ENCODE measurements around the gene TMPRSS12. TPM values are rescaled to one million over a fixed set of nuclear protein-coding genes. Genes with fewer than 3 reads are reported as not detected.
"Not testable (repeated sequence)": the region's sequence is repeated elsewhere in the genome, so short reads cannot be mapped to it uniquely, and the experiment has no call there.

Gene TMPRSS12, protein sequence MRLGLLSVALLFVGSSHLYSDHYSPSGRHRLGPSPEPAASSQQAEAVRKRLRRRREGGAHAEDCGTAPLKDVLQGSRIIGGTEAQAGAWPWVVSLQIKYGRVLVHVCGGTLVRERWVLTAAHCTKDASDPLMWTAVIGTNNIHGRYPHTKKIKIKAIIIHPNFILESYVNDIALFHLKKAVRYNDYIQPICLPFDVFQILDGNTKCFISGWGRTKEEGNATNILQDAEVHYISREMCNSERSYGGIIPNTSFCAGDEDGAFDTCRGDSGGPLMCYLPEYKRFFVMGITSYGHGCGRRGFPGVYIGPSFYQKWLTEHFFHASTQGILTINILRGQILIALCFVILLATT
- total RNA-seq: not detected

DNA sequence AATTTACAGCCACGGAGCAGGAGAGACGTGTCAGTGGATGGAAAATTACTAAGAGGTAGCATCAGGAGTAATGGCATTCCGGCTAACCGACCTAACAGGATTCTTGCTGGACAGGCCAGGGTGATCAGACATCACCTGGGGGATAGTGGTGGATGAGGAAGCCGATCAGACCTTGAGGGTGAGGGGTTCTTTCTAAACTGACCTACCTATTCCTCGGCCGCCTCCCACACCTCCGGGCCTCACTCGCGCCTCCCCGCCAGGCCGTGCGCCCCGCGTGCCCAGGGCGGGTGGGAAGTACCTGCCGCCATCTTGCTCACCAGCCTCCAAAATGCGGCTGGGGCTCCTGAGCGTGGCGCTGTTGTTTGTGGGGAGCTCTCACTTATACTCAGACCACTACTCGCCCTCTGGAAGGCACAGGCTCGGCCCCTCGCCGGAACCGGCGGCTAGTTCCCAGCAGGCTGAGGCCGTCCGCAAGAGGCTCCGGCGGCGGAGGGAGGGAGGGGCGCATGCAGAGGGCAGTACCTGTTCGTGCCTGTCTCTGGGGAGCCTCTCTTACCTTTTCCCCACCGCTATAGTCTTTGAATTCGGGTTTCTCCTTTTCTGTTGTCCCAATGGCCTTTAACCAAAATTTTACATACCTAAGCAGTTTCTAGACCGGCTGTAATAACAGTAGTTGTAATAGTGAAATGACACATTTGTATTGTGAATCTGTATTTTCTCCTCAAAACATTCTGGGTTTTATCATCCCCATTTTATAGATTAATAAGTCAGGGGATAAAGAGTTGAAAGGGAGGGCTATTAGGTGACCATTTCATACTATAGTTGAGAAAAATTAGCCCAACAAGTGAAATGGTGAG lies at the start of gene TMPRSS12:
TSS of gene TMPRSS12 (plus strand) at position 290 of the 857 bp plus-strand sequence. CDS start at position 329, 39 bp downstream.
- ATAC-seq (peak; percentile 48), DNase-seq (ENCODE audit: low spot score) (no peak)
- intact Hi-C loops (cut with DNase I): no loop called here

- ATAC-seq: no peak
- intact Hi-C loops (cut with DNase I): no loop called here
- no peak for DNase-seq (ENCODE audit: low spot score)
Measured at GRCh38 chr12:50799908-50800307, 42.8 kb upstream of the TMPRSS12 start.

DNA sequence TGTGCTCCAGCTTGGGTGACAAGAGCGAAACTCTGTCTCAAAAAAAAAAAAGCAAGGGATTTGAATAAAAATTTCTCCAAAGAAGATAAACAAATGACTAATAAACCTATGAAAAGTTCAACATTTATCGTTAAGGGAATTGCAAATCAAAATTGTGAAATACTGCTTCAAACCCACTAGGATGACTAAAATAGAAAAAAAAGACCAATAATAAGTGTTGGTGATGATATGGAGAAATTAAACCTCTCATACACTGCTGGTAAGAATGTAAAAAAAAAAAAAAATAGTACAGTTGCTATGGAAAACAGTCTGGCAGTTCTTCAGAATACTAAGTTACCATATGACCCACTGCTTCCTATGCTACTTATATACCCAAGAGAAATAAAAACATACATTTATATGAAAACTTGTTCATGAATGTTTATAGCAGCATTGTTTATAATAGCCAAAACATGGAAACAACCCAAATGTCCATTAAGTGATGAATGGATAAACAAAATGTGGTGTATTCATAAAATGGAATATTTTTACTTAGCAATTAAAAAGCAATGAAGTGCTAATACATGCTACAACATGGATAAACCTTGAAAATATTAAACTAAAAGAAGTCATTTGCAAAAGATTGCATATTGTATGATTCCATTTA lies 39.4 kb upstream of the TMPRSS12 start:
- intact Hi-C loops (cut with DNase I): no loop called here
- DNase-seq (ENCODE audit: low spot score) (no peak), ATAC-seq (no peak)

DNA sequence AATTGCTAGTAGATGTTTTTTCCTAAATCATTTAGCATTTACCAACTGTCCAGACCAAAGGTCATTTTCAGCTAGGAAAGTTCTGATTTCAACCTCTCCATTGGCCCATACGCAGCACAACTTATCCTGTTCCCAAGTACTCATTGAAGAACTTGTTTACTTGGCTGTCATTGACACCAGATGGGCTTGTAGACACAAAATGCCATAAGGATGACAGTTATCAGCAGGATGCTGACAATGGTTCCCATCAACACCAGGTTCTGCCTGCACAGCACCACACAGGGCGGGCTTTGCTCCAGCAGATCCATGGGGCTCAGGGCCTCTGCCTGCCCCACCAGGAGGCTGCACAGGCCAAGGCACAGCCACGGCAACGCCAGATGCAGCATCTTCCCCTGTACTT lies 36.5 kb upstream of the TMPRSS12 start:
- intact Hi-C loops (cut with DNase I): no loop called here
- no peak for ATAC-seq
- no peak for DNase-seq (ENCODE audit: low spot score)

GRCh38 chr12:50809131-50809530 lies 33.6 kb upstream of the TMPRSS12 start:
- DNase-seq (ENCODE audit: low spot score); ATAC-seq; intact Hi-C loops (cut with DNase I): not testable (repeated sequence)

DNA sequence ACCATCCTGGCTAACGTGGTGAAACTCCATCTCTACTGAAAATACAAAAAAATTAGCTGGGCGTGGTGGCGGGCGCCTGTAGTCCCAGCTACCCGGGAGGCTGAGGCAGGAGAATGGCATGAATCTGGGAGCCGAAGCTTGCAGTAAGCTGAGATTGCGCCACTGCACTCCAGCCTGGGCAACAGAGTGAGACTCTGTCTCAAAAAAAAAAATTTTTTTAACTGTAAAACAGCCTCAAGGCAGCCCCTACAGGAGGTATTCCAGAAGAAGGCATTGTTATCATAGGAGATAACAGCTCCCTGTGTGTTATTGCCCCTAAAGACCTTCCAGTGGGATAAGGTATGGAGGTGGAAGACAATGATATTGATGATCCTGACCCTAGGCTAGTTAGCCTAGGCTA lies 27.8 kb upstream of the TMPRSS12 start:
- ATAC-seq; DNase-seq (ENCODE audit: low spot score); intact Hi-C loops (cut with DNase I): not testable (repeated sequence)

DNA sequence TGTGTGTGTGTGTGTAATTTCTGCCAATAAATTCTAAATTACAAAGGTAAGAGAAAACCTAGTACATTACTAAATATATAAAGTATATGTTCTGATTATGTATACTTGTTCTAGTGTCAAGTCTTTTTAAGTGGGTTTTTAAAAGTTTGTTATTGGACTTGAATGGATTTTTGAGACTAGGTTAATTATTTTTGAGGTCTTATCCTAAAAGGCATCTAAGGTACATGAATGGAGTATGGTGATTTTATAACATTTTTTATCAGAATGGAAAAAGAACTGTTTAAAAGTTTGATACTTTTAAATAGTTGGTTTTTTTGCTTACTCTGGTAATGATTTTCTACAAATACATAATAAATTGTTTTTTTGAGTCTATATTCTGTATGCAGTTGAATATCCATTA lies 22.5 kb upstream of the TMPRSS12 start:
- no peak for ATAC-seq
- intact Hi-C loops (cut with DNase I): no loop called here
- DNase-seq (ENCODE audit: low spot score): no peak

GRCh38 chr12:50822082-50822481 lies 20.6 kb upstream of the TMPRSS12 start:
- ATAC-seq: no peak
- DNase-seq (ENCODE audit: low spot score): no peak
- intact Hi-C loops (cut with DNase I): no loop called here

- DNase-seq (ENCODE audit: low spot score); intact Hi-C loops (cut with DNase I); ATAC-seq: not testable (repeated sequence)
Measured at GRCh38 chr12:50823724-50824123, 19.0 kb upstream of the TMPRSS12 start.

DNA sequence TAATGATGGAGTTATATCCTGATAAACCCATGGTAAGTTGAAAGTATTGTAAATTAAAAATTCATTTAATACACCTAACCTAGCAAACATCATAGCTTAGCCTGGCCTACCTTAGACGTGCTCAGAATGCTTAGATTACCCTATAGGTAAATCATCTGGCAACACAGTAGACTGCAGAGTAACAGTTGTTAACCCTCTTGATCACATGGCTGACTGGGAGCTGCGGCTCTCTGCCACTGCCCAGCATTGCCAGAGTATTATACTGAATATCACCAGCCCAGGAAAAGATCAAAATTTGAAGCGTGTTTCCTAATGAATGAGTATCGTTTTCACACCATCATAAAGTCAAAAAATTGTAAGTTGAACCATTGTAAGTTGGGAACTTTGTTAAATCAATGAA lies 17.8 kb upstream of the TMPRSS12 start:
- intact Hi-C loops (cut with DNase I): no loop called here

DNA sequence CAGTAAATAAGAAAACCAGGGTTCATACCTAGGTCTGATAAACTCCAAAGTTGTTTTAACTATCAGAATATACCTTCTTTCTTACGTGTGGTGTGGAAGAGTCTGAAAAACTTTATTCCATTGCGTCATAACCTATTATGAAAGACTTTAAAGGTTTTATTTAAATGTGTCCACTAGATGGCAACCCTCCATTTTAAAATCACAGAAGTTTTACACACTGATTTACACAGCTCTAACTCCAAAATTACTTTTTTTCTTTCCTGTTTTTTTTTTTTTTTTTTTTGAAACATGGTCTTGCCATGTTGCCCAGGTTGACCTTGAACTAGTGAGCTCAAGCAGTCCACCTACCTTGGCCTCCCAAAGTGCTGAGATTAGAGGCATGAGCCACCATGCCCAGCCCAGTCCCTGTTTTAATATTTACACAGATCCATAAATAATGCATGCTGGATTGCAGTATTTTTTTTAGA lies 17.3 kb upstream of the TMPRSS12 start:
- intact Hi-C loops (cut with DNase I): no loop called here
- ATAC-seq (peak; percentile 90), DNase-seq (ENCODE audit: low spot score) (no peak)

More for the DNA sequence above, 17.8 kb upstream of the TMPRSS12 start:
- DNase-seq (ENCODE audit: low spot score) (no peak), ATAC-seq (peak; percentile 59)

DNA sequence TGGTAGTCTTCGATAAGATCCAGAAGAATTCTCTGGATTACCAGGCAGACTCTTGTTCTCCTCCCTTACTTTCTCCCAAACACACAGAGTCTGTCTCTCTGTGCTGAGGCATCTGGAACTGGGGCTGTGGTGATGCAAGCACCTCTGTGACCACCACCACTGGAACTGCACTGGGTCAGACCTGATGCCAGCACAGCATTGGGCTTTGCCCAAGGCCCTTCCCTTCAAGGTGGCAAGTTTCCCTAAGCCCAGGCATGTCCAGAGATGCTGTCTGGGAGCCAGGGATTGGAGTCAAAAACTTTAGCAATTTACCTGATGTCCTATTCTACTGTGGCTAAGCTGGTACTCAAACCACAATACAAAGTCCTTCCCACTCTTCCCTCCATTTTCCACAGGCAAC lies 14.6 kb upstream of the TMPRSS12 start:
- intact Hi-C loops (cut with DNase I): no loop called here
- ATAC-seq (no peak), DNase-seq (ENCODE audit: low spot score) (no peak)

GRCh38 chr12:50828886-50829285 lies 13.8 kb upstream of the TMPRSS12 start:
- no peak for ATAC-seq
- no peak for DNase-seq (ENCODE audit: low spot score)
- intact Hi-C loops (cut with DNase I): no loop called here

GRCh38 chr12:50833801-50834200 lies 8.9 kb upstream of the TMPRSS12 start:
- intact Hi-C loops (cut with DNase I): not testable (repeated sequence)

DNA sequence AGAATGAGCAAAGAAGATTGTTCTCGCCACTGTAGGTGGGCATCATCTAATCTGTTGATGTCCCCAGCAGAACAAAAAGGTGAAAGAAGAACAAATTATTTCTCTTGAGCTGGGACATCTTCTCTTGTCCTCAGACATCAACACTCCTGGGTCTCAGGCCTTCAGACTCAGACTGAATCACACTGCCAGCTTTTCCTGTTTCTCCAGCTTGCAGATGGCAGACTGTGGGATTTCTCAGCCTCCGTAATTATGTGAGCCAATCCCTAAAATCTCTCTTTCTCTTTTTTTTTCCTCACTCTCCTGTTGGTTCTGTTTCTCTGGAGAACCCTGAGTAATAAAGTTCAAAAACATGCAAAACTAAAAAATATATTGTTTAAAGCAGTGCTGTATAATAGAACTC lies 3.7 kb upstream of the TMPRSS12 start:
- ATAC-seq: no peak
- no peak for DNase-seq (ENCODE audit: low spot score)
- intact Hi-C loops (cut with DNase I): no loop called here

More at GRCh38 chr12:50833801-50834200, 8.9 kb upstream of the TMPRSS12 start:
- DNase-seq (ENCODE audit: low spot score); ATAC-seq: not testable (repeated sequence)

GRCh38 chr12:50840809-50841487 lies 1.8 kb upstream of the TMPRSS12 start:
- no peak for ATAC-seq
- intact Hi-C loops (cut with DNase I): no loop called here
- DNase-seq (ENCODE audit: low spot score): no peak

GRCh38 chr12:50841716-50842531 lies 802 bp upstream of the TMPRSS12 start:
- intact Hi-C loops (cut with DNase I): no loop called here
- DNase-seq (ENCODE audit: low spot score): no peak
- ATAC-seq: no peak

DNA sequence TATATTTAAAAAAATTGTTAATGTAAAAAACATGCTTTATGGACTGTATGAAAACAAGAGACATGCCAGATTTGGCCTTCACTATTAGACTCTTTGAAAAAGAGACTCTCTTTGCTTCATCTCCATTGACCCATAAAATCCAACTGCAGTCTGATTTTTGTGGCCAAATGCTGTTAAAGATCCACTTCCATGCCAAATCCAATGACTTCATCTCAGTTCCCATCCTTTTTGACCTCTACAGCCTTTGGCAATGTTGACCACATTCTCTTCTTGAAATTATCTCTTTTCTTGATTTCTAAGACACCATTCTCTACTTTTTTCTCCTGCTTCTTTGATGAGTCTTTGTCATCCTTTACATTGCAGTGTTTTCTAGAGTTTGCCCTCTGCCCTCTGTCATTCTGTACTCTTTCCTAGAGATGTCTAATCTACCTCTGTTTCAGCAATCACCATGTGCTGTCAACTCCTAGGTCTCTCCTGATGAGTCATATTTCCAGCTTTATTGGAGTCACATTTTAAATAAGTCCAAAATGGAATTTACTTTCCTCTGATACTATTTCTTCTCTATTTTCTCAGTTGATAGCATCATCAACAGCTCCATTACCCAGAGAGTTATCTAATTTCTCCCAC lies 2.4 kb downstream of the TMPRSS12 start:
- intact Hi-C loops (cut with DNase I): no loop called here
- no peak for ATAC-seq
- DNase-seq (ENCODE audit: low spot score): no peak
